NCI-H1930 (cell line): Measurements from ENCODE around the gene CNKSR3.

Experiments used
- DNase-seq, 2 experiments: peaks; one replicate each; lab custom pipeline; 2025; lab: John Stamatoyannopoulos, UW

Gene CNKSR3

GRCh38 chr6:154457046-154457713 lies 53.3 kb downstream of the CNKSR3 start:
- DNase-seq, result no peak

GRCh38 chr6:154453329-154453728 lies 57.2 kb downstream of the CNKSR3 start:
- no peak for DNase-seq

GRCh38 chr6:154450498-154450897 lies 60.0 kb downstream of the CNKSR3 start:
- DNase-seq, result no peak

GRCh38 chr6:154448448-154449096 lies 61.9 kb downstream of the CNKSR3 start:
- no peak for DNase-seq

GRCh38 chr6:154447954-154448353 lies 62.5 kb downstream of the CNKSR3 start:
- no peak for DNase-seq

GRCh38 chr6:154446984-154447383 lies 63.5 kb downstream of the CNKSR3 start:
- no peak for DNase-seq

- DNase-seq, result no peak
These were observed 65.1 kb downstream of the CNKSR3 start for GRCh38 chr6:154445417-154445816.

GRCh38 chr6:154441995-154442310 lies 68.5 kb downstream of the CNKSR3 start:
- DNase-seq, result no peak

GRCh38 chr6:154440422-154441043 lies 70.0 kb downstream of the CNKSR3 start:
- no peak for DNase-seq

GRCh38 chr6:154440022-154440421 lies 70.5 kb downstream of the CNKSR3 start:
- DNase-seq, result no peak

GRCh38 chr6:154438882-154439415 lies 71.5 kb downstream of the CNKSR3 start:
- no peak for DNase-seq

GRCh38 chr6:154435400-154435945 lies 75.0 kb downstream of the CNKSR3 start:
- no peak for DNase-seq

GRCh38 chr6:154434662-154435061 lies 75.8 kb downstream of the CNKSR3 start:
- DNase-seq, result no peak

- no peak for DNase-seq
These were observed 76.8 kb downstream of the CNKSR3 start for GRCh38 chr6:154433477-154434241.

- DNase-seq, result no peak
These were observed 77.7 kb downstream of the CNKSR3 start for GRCh38 chr6:154432533-154433476.

- no peak for DNase-seq
These were observed 80.0 kb downstream of the CNKSR3 start for GRCh38 chr6:154430481-154430919.

- no peak for DNase-seq
These were observed 80.8 kb downstream of the CNKSR3 start for GRCh38 chr6:154429711-154430110.

GRCh38 chr6:154428897-154429296 lies 81.6 kb downstream of the CNKSR3 start:
- no peak for DNase-seq

GRCh38 chr6:154427446-154427845 lies 83.0 kb downstream of the CNKSR3 start:
- DNase-seq, result no peak

GRCh38 chr6:154426997-154427396 lies 83.5 kb downstream of the CNKSR3 start:
- DNase-seq, result no peak

GRCh38 chr6:154425034-154425433 lies 85.5 kb downstream of the CNKSR3 start:
- no peak for DNase-seq
